HepG2 (cell line): Measurements from ENCODE around the gene APBA3. TPM values are rescaled to one million over a fixed set of nuclear protein-coding genes. Genes with fewer than 3 reads are reported as not detected.
A peak's percentile ranks its signal among the peaks of the same experiment; 100 is the strongest.

Experiments
- CENPBD1 ChIP-seq: sonication (generic); formaldehyde crosslinking; IDR thresholded peaks from 2 replicates; pipeline ENCODE4 v1.8.0; 2022; ENCODE audit warnings: missing genetic modification reagents, low read depth, mild to moderate bottlenecking, borderline replicate concordance
- CENPT ChIP-seq: sonication (generic); formaldehyde crosslinking; IDR thresholded peaks from 2 replicates; pipeline ENCODE4 v1.8.0; 2022; ENCODE audit warnings: low read depth, mild to moderate bottlenecking, moderate library complexity, missing genetic modification reagents
- HHEX ChIP-seq: IDR thresholded peaks from 2 replicates; pipeline ENCODE4 v1.6.1; 2016; ENCODE audit warnings: control low read depth
- LCORL ChIP-seq, 2 experiments: fragments of 450-650 bp in 1 of 2; sonication (generic) in 1 of 2; formaldehyde crosslinking in 1 of 2; IDR thresholded peaks; 2 replicates each; pipeline versions ENCODE4 v1.5.0 to v1.6.1; 2017 to 2020; ENCODE audit warnings: antibody characterized with exemption in 1 of 2, missing genetic modification reagents in 1 of 2
- MIER2 ChIP-seq: IDR thresholded peaks from 2 replicates; pipeline ENCODE4 v1.6.1; 2016; ENCODE audit warnings: missing biosample characterization, missing genetic modification reagents
- NFE2L1 ChIP-seq: sonication (generic); formaldehyde crosslinking; IDR thresholded peaks from 2 replicates; pipeline ENCODE4 v1.4.0; 2020; ENCODE audit warnings: missing genetic modification reagents, mild to moderate bottlenecking, borderline replicate concordance
- PCBP1 ChIP-seq: fragments of 200-400 bp; formaldehyde crosslinking; IDR thresholded peaks from 2 replicates; pipeline ENCODE4 v1.6.1; 2017; ENCODE audit warnings: mild to moderate bottlenecking, low read depth, low read length, borderline replicate concordance
- POLR2AphosphoS5 ChIP-seq: IDR thresholded peaks from 2 replicates; pipeline ENCODE4 v1.6.1; 2012; ENCODE audit warnings: low read depth, low read length
- RFX1 ChIP-seq: fragments of 450-650 bp; IDR thresholded peaks from 2 replicates; pipeline ENCODE4 v1.6.1; 2017
- TARDBP ChIP-seq: sonication (generic); formaldehyde crosslinking; IDR thresholded peaks from 2 replicates; pipeline ENCODE4 v1.8.0; 2022; ENCODE audit warnings: mild to moderate bottlenecking, missing genetic modification reagents
- XRCC5 ChIP-seq: fragments of 200-400 bp; formaldehyde crosslinking; optimal IDR thresholded peaks from 2 replicates; pipeline ENCODE3; 2017; ENCODE audit warnings: mild to moderate bottlenecking, low read length
- ZBTB20 ChIP-seq: sonication (generic); formaldehyde crosslinking; IDR thresholded peaks from 2 replicates; pipeline ENCODE4 v1.8.1; 2023; ENCODE audit warnings: missing genetic modification reagents, low read depth, mild to moderate bottlenecking, borderline replicate concordance
- ZIK1 ChIP-seq: sonication (generic); formaldehyde crosslinking; IDR thresholded peaks from 2 replicates; pipeline ENCODE4 v1.5.0; 2020; ENCODE audit warnings: mild to moderate bottlenecking, low read depth, missing genetic modification reagents, borderline replicate concordance
- ZNF263 ChIP-seq: sonication (generic); formaldehyde crosslinking; IDR thresholded peaks from 2 replicates; pipeline ENCODE4 v1.4.0; 2020; ENCODE audit warnings: missing genetic modification reagents
- ZNF407 ChIP-seq: sonication (generic); formaldehyde crosslinking; IDR thresholded peaks from one replicate; pipeline ENCODE4 v1.5.1; 2020; ENCODE audit warnings: mild to moderate bottlenecking, missing genetic modification reagents; ENCODE audit errors: not compliant biosample characterization
- ZNF484 ChIP-seq: sonication (generic); formaldehyde crosslinking; IDR thresholded peaks from 2 replicates; pipeline ENCODE4 v1.5.1; 2020; ENCODE audit warnings: mild to moderate bottlenecking, low read depth, missing genetic modification reagents, borderline replicate concordance
- ZNF510 ChIP-seq: sonication (generic); formaldehyde crosslinking; IDR thresholded peaks from 2 replicates; pipeline ENCODE4 v1.4.0; 2020; ENCODE audit warnings: low read depth, mild to moderate bottlenecking, missing genetic modification reagents
- ZNF619 ChIP-seq: sonication (generic); formaldehyde crosslinking; IDR thresholded peaks from 2 replicates; pipeline ENCODE4 v1.4.0; 2020; ENCODE audit warnings: mild to moderate bottlenecking, missing genetic modification reagents
- ZNF629 ChIP-seq: sonication (generic); formaldehyde crosslinking; conservative IDR thresholded peaks from 2 replicates; pipeline ENCODE4 v1.5.0; 2020; ENCODE audit warnings: missing genetic modification reagents
- polyA plus RNA-seq, 8 experiments: library from polyadenylated mRNA; depleted of rRNA in 3 of 8; stranded (reverse) in 7 of 8; unstranded in 1 of 8; fragments of >200 nt; fragmentation: Illumina TruSeq in 4 of 8; extraction: Trizol in 4 of 8; gene quantifications; 2 replicates each; pipeline versions ENCODE4 v1.2.1 to v1.2.3, GENCODE V29; 2011 to 2016; ENCODE audit warnings: low read depth in 4 of 8, missing spikeins in 1 of 8, mixed read lengths in 1 of 8; ENCODE audit not compliant: insufficient read depth in 1 of 8
- total RNA-seq, 5 experiments: library from RNA; depleted of rRNA; stranded (reverse); fragments of >200 nt; fragmentation: Illumina TruSeq; extraction: Trizol; gene quantifications; 2 replicates each; pipeline ENCODE4 v1.2.3, GENCODE V29; 2016; ENCODE audit warnings: low read depth in 1 of 5

Gene APBA3
- total and polyA plus RNA-seq, 2 of the 13 experiments (the other 11 are each of a cell fraction or from before 2014, with no cell fraction given), result 14.2 to 14.3 TPM

GRCh38 chr19:3761382-3762129 is at the start of gene APBA3 (continued):
- TF ChIP-seq NFE2L1 (CRISPR knock-in tag), result no peak
- TF ChIP-seq ZNF407 (CRISPR knock-in tag), result no peak
- 0 out of 2 replicates have a peak, but pooled peaks have one; percentile 74 for TF ChIP-seq PCBP1
- peak; percentile 45; the same call in 1 of the 2 replicates for TF ChIP-seq ZIK1 (CRISPR knock-in tag)
- TF ChIP-seq CENPT, result no peak
- TF ChIP-seq ZNF619, result peak; percentile 86; the same call in 1 of the 2 replicates
- TF ChIP-seq HHEX (CRISPR knock-in tag), result no peak
- peak; percentile 77 for TF ChIP-seq XRCC5
- TF ChIP-seq ZNF263 (CRISPR knock-in tag), result 0 out of 2 replicates have a peak, but pooled peaks have one; percentile 57
- TF ChIP-seq RFX1, result no peak
- peak; percentile 51 for TF ChIP-seq ZNF629 (CRISPR knock-in tag)
- peak; percentile 88 for TF ChIP-seq POLR2AphosphoS5
- TF ChIP-seq MIER2 (CRISPR knock-in tag), result no peak
- no peak for TF ChIP-seq CENPBD1 (CRISPR knock-in tag)
- TF ChIP-seq ZNF510, result no peak
- no peak for TF ChIP-seq LCORL (IDR thresholded peaks at IDR 0.05)
- TF ChIP-seq LCORL (CRISPR knock-in tag; IDR thresholded peaks at IDR 0.05), result peak; percentile 57
- TF ChIP-seq TARDBP, result peak; percentile 88
- peak; percentile 82; the same call in 1 of the 2 replicates for TF ChIP-seq ZNF484
- TF ChIP-seq ZBTB20, result 0 out of 2 replicates have a peak, but pooled peaks have one; percentile 8
